IMR-90 (cell line): ENCODE results near the gene AKNA. TPM values are rescaled to one million over a fixed set of nuclear protein-coding genes. Genes with fewer than 3 reads are reported as not detected.

Experiments
- ATAC-seq: fragments of 200-7000 bp; cut with Tn5 transposase; 2 replicates; pipeline ENCODE4 v1.9.1; 2020; ENCODE audit warnings: low read depth, mild to moderate bottlenecking, moderate library complexity
- BruUV-seq: library from RNA; stranded (reverse); fragments of 400-500 nt; replicated peaks from 2 replicates; lab custom pipeline; 2021; lab: Mats Ljungman, UMichigan
- CTCF ChIA-PET: fragments of 300-600 bp; formaldehyde crosslinking; extraction: SDS; loops from one replicate; lab custom pipeline; 2021; ENCODE audit warnings: antibody characterized with exemption; lab: Yijun Ruan, JAX
- POLR2A ChIA-PET: fragments of 300-600 bp; sonication (Branson Sonifier 250); formaldehyde crosslinking; loops from one replicate; lab custom pipeline; 2022; ENCODE audit warnings: antibody characterized with exemption; ENCODE audit not compliant: unreplicated experiment; lab: Charles Lee
- DNase-seq: peaks from one replicate; pipeline ENCODE4 v3.0.0; 2013
- H2AFZ ChIP-seq: replicated peaks from 2 replicates; pipeline ENCODE3; 2013; ENCODE audit warnings: low read length, mild to moderate bottlenecking; ENCODE audit not compliant: poor library complexity
- H2AK5ac ChIP-seq: 2 replicates; pipeline ENCODE4 v1.6.1; 2013; ENCODE audit warnings: low read depth, low read length, inconsistent platforms
- H2AK9ac ChIP-seq: replicated peaks from 2 replicates; pipeline ENCODE3; 2013; ENCODE audit warnings: mild to moderate bottlenecking, low read depth, low read length, moderate library complexity; ENCODE audit not compliant: poor library complexity
- H2BK120ac ChIP-seq: 2 replicates; pipeline ENCODE4 v1.6.1; 2013; ENCODE audit warnings: low read depth, low read length, inconsistent platforms
- H2BK15ac ChIP-seq: 3 replicates; pipeline ENCODE4 v1.6.1; 2013; ENCODE audit warnings: low read depth, low read length, inconsistent platforms
- H2BK20ac ChIP-seq: 2 replicates; pipeline ENCODE4 v1.6.1; 2013; ENCODE audit warnings: low read depth, mild to moderate bottlenecking, inconsistent platforms, low read length, moderate library complexity
- H2BK5ac ChIP-seq: 2 replicates; pipeline ENCODE4 v1.6.1; 2013; ENCODE audit warnings: mild to moderate bottlenecking, low read depth, low read length, inconsistent platforms; ENCODE audit not compliant: poor library complexity, severe bottlenecking
- H3K14ac ChIP-seq: replicated peaks from 2 replicates; pipeline ENCODE4 v1.6.1; 2013; ENCODE audit warnings: low read depth, low read length, inconsistent platforms
- H3K18ac ChIP-seq: 2 replicates; pipeline ENCODE4 v1.6.1; 2013; ENCODE audit warnings: low read depth, low read length, control low read depth
- H3K23ac ChIP-seq: 2 replicates; pipeline ENCODE4 v1.6.1; 2013; ENCODE audit warnings: low read depth, low read length, inconsistent platforms
- H3K27ac ChIP-seq: 2 replicates; pipeline ENCODE4 v1.5.1; 2013; ENCODE audit warnings: mild to moderate bottlenecking, control low read depth, low read length; ENCODE audit not compliant: insufficient read depth
- H3K27me3 ChIP-seq: 2 replicates; pipeline ENCODE4 v1.6.1; 2013; ENCODE audit warnings: low read length; ENCODE audit not compliant: control insufficient read depth, insufficient read depth
- H3K36me3 ChIP-seq: 2 replicates; pipeline ENCODE4 v1.6.1; 2013; ENCODE audit warnings: low read length, mixed read lengths; ENCODE audit not compliant: control insufficient read depth, insufficient read depth
- H3K4ac ChIP-seq: 2 replicates; pipeline ENCODE4 v1.6.1; 2013; ENCODE audit warnings: low read depth, low read length, inconsistent platforms
- H3K4me1 ChIP-seq: 2 replicates; pipeline ENCODE4 v1.6.1; 2013; ENCODE audit warnings: low read length, mixed read lengths; ENCODE audit not compliant: control insufficient read depth, insufficient read depth
- H3K4me2 ChIP-seq: 2 replicates; pipeline ENCODE4 v1.6.1; 2013; ENCODE audit warnings: low read depth, mild to moderate bottlenecking, control low read depth, low read length, moderate library complexity
- H3K4me3 ChIP-seq: 2 replicates; pipeline ENCODE4 v1.5.1; 2013; ENCODE audit warnings: low read depth, mild to moderate bottlenecking, control low read depth, low read length, moderate library complexity; ENCODE audit not compliant: insufficient read depth
- H3K56ac ChIP-seq: 2 replicates; pipeline ENCODE4 v1.6.1; 2013; ENCODE audit warnings: low read length, inconsistent platforms; ENCODE audit not compliant: insufficient read depth; ENCODE audit errors: extremely low read depth
- H3K79me1 ChIP-seq, 2 experiments: 2 replicates each; pipeline ENCODE4 v1.6.1; 2013; ENCODE audit warnings: low read length in 2 of 2, inconsistent platforms in 1 of 2, low read depth in 1 of 2
- H3K9ac ChIP-seq: 2 replicates; pipeline ENCODE4 v1.6.1; 2013; ENCODE audit warnings: low read depth, low read length, control low read depth
- H3K9me1 ChIP-seq: 2 replicates; pipeline ENCODE4 v1.6.1; 2013; ENCODE audit warnings: low read length, inconsistent platforms; ENCODE audit not compliant: insufficient read depth
- H3K9me3 ChIP-seq: 2 replicates; pipeline ENCODE4 v1.6.1; 2013; ENCODE audit warnings: low read length; ENCODE audit not compliant: control insufficient read depth, insufficient read depth
- H4K20me1 ChIP-seq: 2 replicates; pipeline ENCODE4 v1.6.1; 2013; ENCODE audit warnings: low read length, inconsistent platforms; ENCODE audit not compliant: insufficient read depth
- H4K5ac ChIP-seq: 2 replicates; pipeline ENCODE4 v1.6.1; 2013; ENCODE audit warnings: mild to moderate bottlenecking, low read depth, low read length, control low read depth
- H4K8ac ChIP-seq, 2 experiments: 2 replicates each; pipeline ENCODE4 v1.6.1; 2013; ENCODE audit warnings: low read depth in 2 of 2, low read length in 2 of 2, control low read depth in 1 of 2, inconsistent platforms in 1 of 2
- H4K91ac ChIP-seq: 2 replicates; pipeline ENCODE4 v1.6.1; 2013; ENCODE audit warnings: low read depth, low read length, inconsistent platforms; ENCODE audit not compliant: insufficient read depth
- BHLHE40 ChIP-seq: fragments of 150-350 bp; IDR thresholded peaks from 2 replicates; pipeline ENCODE4 v1.6.1; 2016; ENCODE audit warnings: mild to moderate bottlenecking, low read depth, low read length
- CEBPB ChIP-seq: IDR thresholded peaks from 2 replicates; pipeline ENCODE4 v1.6.1; 2012; ENCODE audit warnings: low read depth, low read length, improper control_type of control experiment
- CHD1 ChIP-seq: IDR thresholded peaks from 2 replicates; pipeline ENCODE4 v1.6.1; 2012; ENCODE audit warnings: low read depth, low read length, improper control_type of control experiment
- CTCF ChIP-seq: conservative IDR thresholded peaks from 2 replicates; pipeline ENCODE4 v1.5.1; 2012; ENCODE audit warnings: mild to moderate bottlenecking, low read depth, low read length, improper control_type of control experiment
- ELK1 ChIP-seq: fragments of 150-350 bp; IDR thresholded peaks from 2 replicates; pipeline ENCODE4 v1.6.1; 2016; ENCODE audit warnings: low read depth, mild to moderate bottlenecking, low read length, moderate library complexity, borderline replicate concordance
- FOS ChIP-seq: fragments of 150-350 bp; IDR thresholded peaks from 2 replicates; pipeline ENCODE4 v1.6.1; 2016; ENCODE audit warnings: low read depth, low read length
- MAFK ChIP-seq: IDR thresholded peaks from 2 replicates; pipeline ENCODE4 v1.6.1; 2012; ENCODE audit warnings: low read depth, low read length, improper control_type of control experiment
- MAZ ChIP-seq: IDR thresholded peaks from 2 replicates; pipeline ENCODE4 v1.6.1; 2012; ENCODE audit warnings: low read depth, mild to moderate bottlenecking, low read length, improper control_type of control experiment, moderate library complexity, borderline replicate concordance
- MXI1 ChIP-seq: IDR thresholded peaks from 2 replicates; pipeline ENCODE4 v1.6.1; 2012; ENCODE audit warnings: low read depth, mild to moderate bottlenecking, low read length, moderate library complexity, borderline replicate concordance
- NFE2L2 ChIP-seq: fragments of 150-350 bp; IDR thresholded peaks from 2 replicates; pipeline ENCODE4 v1.6.1; 2016; ENCODE audit warnings: low read depth, mild to moderate bottlenecking, low read length
- POLR2A ChIP-seq: IDR thresholded peaks from 2 replicates; pipeline ENCODE4 v1.6.1; 2012; ENCODE audit warnings: mild to moderate bottlenecking, low read depth, low read length
- RAD21 ChIP-seq: IDR thresholded peaks from 2 replicates; pipeline ENCODE4 v1.6.1; 2012; ENCODE audit warnings: low read length, improper control_type of control experiment
- RCOR1 ChIP-seq: IDR thresholded peaks from 2 replicates; pipeline ENCODE4 v1.6.1; 2012; ENCODE audit warnings: mild to moderate bottlenecking, low read length, improper control_type of control experiment; ENCODE audit not compliant: insufficient replicate concordance
- RFX5 ChIP-seq: IDR thresholded peaks from 2 replicates; pipeline ENCODE4 v1.8.0; 2012; ENCODE audit warnings: low read depth, mild to moderate bottlenecking, low read length, moderate library complexity
- SMC3 ChIP-seq: fragments of 150-350 bp; IDR thresholded peaks from 2 replicates; pipeline ENCODE4 v1.6.1; 2016; ENCODE audit warnings: low read depth, mild to moderate bottlenecking, antibody characterized with exemption, low read length, moderate library complexity
- USF2 ChIP-seq: fragments of 150-350 bp; IDR thresholded peaks from 2 replicates; pipeline ENCODE4 v1.6.1; 2017; ENCODE audit warnings: mild to moderate bottlenecking, antibody characterized with exemption, low read length, low read depth
- WGBS, 2 experiments: methylation state at CpG; one replicate each; pipeline versions ENCODE4 v1.1.5 to v1.1.7; 2013; ENCODE audit warnings: missing lambda C conversion rate in 2 of 2; ENCODE audit not compliant: insufficient read length in 1 of 2; ENCODE audit errors: extremely low coverage in 2 of 2; 5-methylcytosine and 5-hydroxymethylcytosine counted together
- dilution Hi-C: fragments of 300-500 bp; cut with HindIII; formaldehyde crosslinking; loops from one replicate; pipeline ENCODE4 v1.14.3; 2018; ENCODE audit warnings: low sequenced_read_pairs; ENCODE audit not compliant: unreplicated experiment
- in situ Hi-C: fragments of 300-500 bp; cut with MboI; formaldehyde crosslinking; loops from 3 replicates; pipeline ENCODE4 v1.14.3; 2019; ENCODE audit warnings: low sequenced_read_pairs, inconsistent platforms, mixed read lengths
- intact Hi-C: fragments of 100-400 bp; cut with micrococcal nuclease; formaldehyde crosslinking; loops from 2 replicates; pipeline ENCODE4 v1.10.0; 2022
- polyA plus RNA-seq, 3 experiments: library from polyadenylated mRNA; depleted of rRNA; stranded (reverse); fragments of >200 nt; gene quantifications; 2 replicates each; pipeline ENCODE4 v1.2.3, GENCODE V29; 2012; ENCODE audit warnings: low replicate concordance in 1 of 3
- total RNA-seq: library from RNA; depleted of rRNA; stranded (reverse); fragments of >200 nt; gene quantifications from 2 replicates; pipeline ENCODE4 v1.2.3, GENCODE V29; 2012

The AKNA gene
- total and polyA plus RNA-seq, 2 of the 4 experiments (the other 2 are of a cell fraction): 2.7 to 7.3 TPM

GRCh38 chr9:114365194-114365593 is 22.6 kb downstream of the AKNA start:
- ChIA-PET POLR2A (no interaction called here), CTCF (interaction anchor here (1.1 kb wide), 1 partner anchor 14 kb away, joined by 6 read pairs; no protein-coding TSS in a partner anchor)
- H3K4me3 ChIP-seq: no peak overlapping the region
- no peak overlapping the region for H4K8ac ChIP-seq
- no peak overlapping the region for H3K27ac ChIP-seq
- H2AFZ ChIP-seq: no peak overlapping the region
- ATAC-seq: no peak
- H2AK5ac ChIP-seq: no peak overlapping the region
- WGBS, 2 experiments: no CpG with 5 or more reads among the region's 2 CpGs
- no peaks in the 10 kb centered on the region; the same call in 1 of the 2 replicates for H4K20me1 ChIP-seq
- H3K4ac ChIP-seq: no peak overlapping the region
- H3K18ac ChIP-seq: no peak overlapping the region
- no peak overlapping the region for H3K9ac ChIP-seq
- no peaks in the 10 kb centered on the region for H3K9me3 ChIP-seq
- H3K4me1 ChIP-seq: peaks cover 16% of the 10 kb centered on the region
- H3K23ac ChIP-seq: no peak overlapping the region
- H2BK20ac ChIP-seq: no peak overlapping the region
- TF ChIP-seq RAD21 (no peak), MXI1 (no peak), CHD1 (no peak), FOS (no peak), SMC3 (no peak), RFX5 (no peak), MAFK (no peak), POLR2A (no peak), ELK1 (no peak), MAZ (no peak), CEBPB (no peak), NFE2L2 (no peak), CTCF (no peak), BHLHE40 (no peak), USF2 (no peak), RCOR1 (no peak)
- no peak overlapping the region for H3K4me2 ChIP-seq
- intact Hi-C loops (no loop called here), dilution Hi-C loops (no loop called here), in situ Hi-C loops (no loop called here)
- no peak for DNase-seq
- H4K91ac ChIP-seq: no peak overlapping the region
- no TSS peak for BruUV-seq
- peaks cover 49% of the 10 kb centered on the region for H3K36me3 ChIP-seq
- no peak overlapping the region for H2BK15ac ChIP-seq
- H3K9me1 ChIP-seq: peaks cover 20% of the 10 kb centered on the region
- no peak overlapping the region for H4K5ac ChIP-seq
- H3K56ac ChIP-seq: no peak overlapping the region
- no peak overlapping the region for H2BK120ac ChIP-seq
- H2AK9ac ChIP-seq: no peak overlapping the region
- peaks cover 6 to 13% of the 10 kb centered on the region in 2 experiments for H3K79me1 ChIP-seq
- no peak overlapping the region for H2BK5ac ChIP-seq
- H3K14ac ChIP-seq: no peak overlapping the region
- no peaks in the 10 kb centered on the region for H3K27me3 ChIP-seq
